H9 (cell line): ENCODE results near the gene PTBP3. TPM values are rescaled to one million over a fixed set of nuclear protein-coding genes. Genes with fewer than 3 reads are reported as not detected.

Source experiments
- DNase-seq: peaks from one replicate; pipeline ENCODE4 v3.0.0-alpha.2; 2017
- H2AFZ ChIP-seq: one replicate; pipeline ENCODE4 v1.6.1; 2013; ENCODE audit warnings: mild to moderate bottlenecking, low read length, control low read depth, moderate library complexity
- H2AK5ac ChIP-seq: 2 replicates; pipeline ENCODE4 v1.6.1; 2013; ENCODE audit warnings: low read length, control low read depth, mixed read lengths; ENCODE audit not compliant: insufficient read length
- H2BK120ac ChIP-seq: one replicate; pipeline ENCODE4 v1.6.1; 2013; ENCODE audit warnings: low read depth, mild to moderate bottlenecking, low read length, control low read depth, inconsistent platforms; ENCODE audit not compliant: poor library complexity, severe bottlenecking
- H2BK12ac ChIP-seq: 2 replicates; pipeline ENCODE4 v1.6.1; 2013; ENCODE audit warnings: low read length, control low read depth, mixed read lengths, low read depth; ENCODE audit not compliant: insufficient read length
- H2BK15ac ChIP-seq: 2 replicates; pipeline ENCODE4 v1.6.1; 2013; ENCODE audit warnings: low read depth, low read length, control low read depth
- H2BK20ac ChIP-seq: one replicate; pipeline ENCODE4 v1.6.1; 2013; ENCODE audit warnings: low read depth, mild to moderate bottlenecking, low read length, control low read depth, inconsistent platforms; ENCODE audit not compliant: poor library complexity, severe bottlenecking
- H2BK5ac ChIP-seq: 2 replicates; pipeline ENCODE4 v1.6.1; 2013; ENCODE audit warnings: low read length, control low read depth, mixed read lengths; ENCODE audit not compliant: insufficient read length
- H3K14ac ChIP-seq: 2 replicates; pipeline ENCODE4 v1.6.1; 2013; ENCODE audit warnings: low read length, control low read depth; ENCODE audit not compliant: insufficient read depth
- H3K18ac ChIP-seq: 2 replicates; pipeline ENCODE4 v1.6.1; 2013; ENCODE audit warnings: low read depth, mild to moderate bottlenecking, mixed read lengths, low read length, control low read depth; ENCODE audit not compliant: insufficient read length
- H3K23ac ChIP-seq: 2 replicates; pipeline ENCODE4 v1.6.1; 2013; ENCODE audit warnings: low read length, control low read depth, mixed read lengths, low read depth; ENCODE audit not compliant: insufficient read length
- H3K23me2 ChIP-seq: 2 replicates; pipeline ENCODE4 v1.6.1; 2013; ENCODE audit warnings: low read depth, mild to moderate bottlenecking, mixed read lengths, low read length, control low read depth; ENCODE audit not compliant: insufficient read length, poor library complexity, severe bottlenecking
- H3K27ac ChIP-seq: 2 replicates; pipeline ENCODE4 v1.5.1; 2013; ENCODE audit warnings: low read length, control low read depth, mixed read lengths, low read depth; ENCODE audit not compliant: insufficient read length
- H3K27me3 ChIP-seq: 2 replicates; pipeline ENCODE4 v1.6.1; 2013; ENCODE audit warnings: low read length, control low read depth, inconsistent platforms; ENCODE audit not compliant: insufficient read depth
- H3K4ac ChIP-seq: 2 replicates; pipeline ENCODE4 v1.6.1; 2013; ENCODE audit warnings: low read depth, mild to moderate bottlenecking, control low read depth, inconsistent platforms, low read length, moderate library complexity
- H3K4me1 ChIP-seq: 2 replicates; pipeline ENCODE4 v1.6.1; 2013; ENCODE audit warnings: low read length, control low read depth, inconsistent platforms; ENCODE audit not compliant: insufficient read depth
- H3K4me2 ChIP-seq: 2 replicates; pipeline ENCODE4 v1.6.1; 2013; ENCODE audit warnings: low read length, control low read depth, mixed read lengths; ENCODE audit not compliant: insufficient read length, insufficient read depth
- H3K56ac ChIP-seq: 2 replicates; pipeline ENCODE4 v1.6.1; 2013; ENCODE audit warnings: low read depth, mild to moderate bottlenecking, mixed read lengths, low read length, control low read depth; ENCODE audit not compliant: insufficient read length
- H3K79me1 ChIP-seq: 2 replicates; pipeline ENCODE4 v1.6.1; 2013; ENCODE audit warnings: low read depth, mild to moderate bottlenecking, moderate library complexity, low read length, control low read depth, inconsistent platforms; ENCODE audit not compliant: insufficient read depth, poor library complexity, severe bottlenecking
- H3K79me2 ChIP-seq: 2 replicates; pipeline ENCODE4 v1.6.1; 2013; ENCODE audit warnings: low read length, control low read depth, inconsistent platforms; ENCODE audit not compliant: insufficient read depth
- H3K9ac ChIP-seq: 2 replicates; pipeline ENCODE4 v1.6.1; 2013; ENCODE audit warnings: low read length, control low read depth, mixed read lengths; ENCODE audit not compliant: insufficient read length; ENCODE audit errors: extremely low read depth
- H3K9me3 ChIP-seq: one replicate; pipeline ENCODE4 v1.6.1; 2013; ENCODE audit warnings: low read depth, low read length, inconsistent platforms; ENCODE audit not compliant: control insufficient read depth
- H3T11ph ChIP-seq: one replicate; pipeline ENCODE4 v1.6.1; 2013; ENCODE audit warnings: mild to moderate bottlenecking, low read length, control low read depth, inconsistent platforms
- H4K20me1 ChIP-seq: one replicate; pipeline ENCODE4 v1.6.1; 2013; ENCODE audit not compliant: control insufficient read depth, insufficient read length, insufficient read depth
- H4K5ac ChIP-seq: 2 replicates; pipeline ENCODE4 v1.6.1; 2013; ENCODE audit warnings: low read depth, mild to moderate bottlenecking, mixed read lengths, low read length, control low read depth; ENCODE audit not compliant: insufficient read length
- H4K8ac ChIP-seq: replicated peaks from 2 replicates; pipeline ENCODE4 v1.6.1; 2013; ENCODE audit warnings: low read length, control low read depth, mixed read lengths, low read depth; ENCODE audit not compliant: insufficient read length
- H4K91ac ChIP-seq: 2 replicates; pipeline ENCODE4 v1.6.1; 2013; ENCODE audit warnings: low read depth, mild to moderate bottlenecking, moderate library complexity, mixed read lengths, low read length, control low read depth; ENCODE audit not compliant: insufficient read length
- H3K27ac Mint-ChIP-seq, 3 experiments: 2 replicates in 2 of 3; 3 replicates in 1 of 3; pipeline ENCODE4 v1.8.0; 2020 to 2021; ENCODE audit warnings: mixed read lengths in 3 of 3, mild to moderate bottlenecking in 1 of 3, moderate library complexity in 1 of 3
- H3K27me3 Mint-ChIP-seq: 2 replicates; pipeline ENCODE4 v1.8.0; 2021; ENCODE audit warnings: low read depth, mild to moderate bottlenecking, moderate library complexity, mixed read lengths
- H3K36me3 Mint-ChIP-seq, 3 experiments: 2 replicates in 2 of 3; 3 replicates in 1 of 3; pipeline ENCODE4 v1.8.0; 2020 to 2021; ENCODE audit warnings: low read depth in 3 of 3, mixed read lengths in 3 of 3; ENCODE audit not compliant: insufficient read depth in 1 of 3
- H3K4me1 Mint-ChIP-seq, 2 experiments: 2 replicates each; pipeline ENCODE4 v1.8.0; 2020; ENCODE audit warnings: mixed read lengths in 2 of 2
- H3K4me3 Mint-ChIP-seq, 2 experiments: 2 replicates in 1 of 2; 3 replicates in 1 of 2; pipeline ENCODE4 v1.8.0; 2020 to 2021; ENCODE audit warnings: mild to moderate bottlenecking in 2 of 2, mixed read lengths in 2 of 2, moderate library complexity in 1 of 2
- H3K9me3 Mint-ChIP-seq, 2 experiments: 2 replicates in 1 of 2; 3 replicates in 1 of 2; pipeline ENCODE4 v1.8.0; 2020; ENCODE audit warnings: mild to moderate bottlenecking in 2 of 2, mixed read lengths in 2 of 2, moderate library complexity in 1 of 2
- WGBS: extraction: QIAGEN DNeasy Blood & Tissue Kit; methylation state at CpG from one replicate; pipeline ENCODE4 v1.1.7; 2013; ENCODE audit warnings: missing lambda C conversion rate, low lambda C conversion rate, mixed read lengths; ENCODE audit not compliant: insufficient read length; ENCODE audit errors: extremely low coverage; 5-methylcytosine and 5-hydroxymethylcytosine counted together
- total RNA-seq: library from RNA; stranded (reverse); gene quantifications from 2 replicates; pipeline ENCODE4 v1.2.1, GENCODE V29; 2021
- TF ChIP-seq, protein P1 (sequence below): fragments of 200-600 bp; sonication (generic); conservative IDR thresholded peaks from 3 replicates; pipeline ENCODE4 v1.8.0; 2021; ENCODE audit warnings: antibody characterized with exemption, mild to moderate bottlenecking

PTBP3 gene
- total RNA-seq, 1 experiment from 2014 or later = 89.5 TPM

DNA sequence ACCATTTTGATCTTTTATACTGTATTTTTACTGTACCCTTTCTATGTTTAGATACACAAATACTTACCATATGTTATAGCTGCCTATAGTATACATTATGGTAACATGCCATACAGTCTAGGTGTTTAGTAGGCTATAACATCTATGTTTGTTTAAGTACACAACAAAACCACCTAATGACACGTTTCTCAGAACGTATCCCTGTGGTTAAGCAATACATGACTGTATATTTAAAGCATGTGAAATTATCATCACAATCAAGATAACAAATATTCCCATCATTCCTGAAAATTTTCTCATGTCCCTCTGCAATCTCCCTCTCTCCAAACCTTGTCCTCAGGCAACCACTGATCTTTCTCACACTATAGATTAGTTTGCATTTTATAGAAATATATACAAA is 91.9 kb downstream of the PTBP3 start:
- H2AK5ac ChIP-seq = no peak overlapping the region
- no peak overlapping the region for H2AFZ ChIP-seq
- H3K9ac ChIP-seq = no peak overlapping the region
- H3K4me1 ChIP-seq = no peaks in the 10 kb centered on the region
- H3K56ac ChIP-seq = no peak overlapping the region
- Mint-ChIP-seq H3K27me3 (no peaks in the 10 kb centered on the region), H3K4me3 (no peak overlapping the region), H3K4me1 (peaks cover 0 to 10% of the 10 kb centered on the region in 2 experiments; a peak in 2 of 4 replicates), H3K9me3 (no peaks in the 10 kb centered on the region), H3K27ac (no peak overlapping the region), H3K36me3 (peaks cover 0 to 5% (median 5%) of the 10 kb centered on the region in 3 experiments; a peak in 4 of 7 replicates)
- no peak overlapping the region for H4K8ac ChIP-seq
- TF ChIP-seq, protein P1, sequence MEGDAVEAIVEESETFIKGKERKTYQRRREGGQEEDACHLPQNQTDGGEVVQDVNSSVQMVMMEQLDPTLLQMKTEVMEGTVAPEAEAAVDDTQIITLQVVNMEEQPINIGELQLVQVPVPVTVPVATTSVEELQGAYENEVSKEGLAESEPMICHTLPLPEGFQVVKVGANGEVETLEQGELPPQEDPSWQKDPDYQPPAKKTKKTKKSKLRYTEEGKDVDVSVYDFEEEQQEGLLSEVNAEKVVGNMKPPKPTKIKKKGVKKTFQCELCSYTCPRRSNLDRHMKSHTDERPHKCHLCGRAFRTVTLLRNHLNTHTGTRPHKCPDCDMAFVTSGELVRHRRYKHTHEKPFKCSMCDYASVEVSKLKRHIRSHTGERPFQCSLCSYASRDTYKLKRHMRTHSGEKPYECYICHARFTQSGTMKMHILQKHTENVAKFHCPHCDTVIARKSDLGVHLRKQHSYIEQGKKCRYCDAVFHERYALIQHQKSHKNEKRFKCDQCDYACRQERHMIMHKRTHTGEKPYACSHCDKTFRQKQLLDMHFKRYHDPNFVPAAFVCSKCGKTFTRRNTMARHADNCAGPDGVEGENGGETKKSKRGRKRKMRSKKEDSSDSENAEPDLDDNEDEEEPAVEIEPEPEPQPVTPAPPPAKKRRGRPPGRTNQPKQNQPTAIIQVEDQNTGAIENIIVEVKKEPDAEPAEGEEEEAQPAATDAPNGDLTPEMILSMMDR = no peak
- no peak overlapping the region for H3K27ac ChIP-seq
- no peak overlapping the region for H4K5ac ChIP-seq
- H2BK120ac ChIP-seq = no peak overlapping the region
- H3K79me1 ChIP-seq = no peaks in the 10 kb centered on the region
- H4K91ac ChIP-seq = no peak overlapping the region
- H3K4me2 ChIP-seq = no peak overlapping the region
- H3K27me3 ChIP-seq = no peaks in the 10 kb centered on the region
- no peaks in the 10 kb centered on the region for H3K23me2 ChIP-seq
- no peak overlapping the region for H2BK20ac ChIP-seq
- H3K9me3 ChIP-seq = no peaks in the 10 kb centered on the region
- no peak overlapping the region for H3K4ac ChIP-seq
- WGBS = no CpG with 5 or more reads among the region's 2 CpGs
- no peak overlapping the region for H3K14ac ChIP-seq
- H2BK15ac ChIP-seq = no peak overlapping the region
- no peak overlapping the region for H2BK12ac ChIP-seq
- no peak overlapping the region for H2BK5ac ChIP-seq
- no peak overlapping the region for H3K18ac ChIP-seq
- no peaks in the 10 kb centered on the region for H3K79me2 ChIP-seq
- H3T11ph ChIP-seq = no peak overlapping the region
- no peaks in the 10 kb centered on the region for H4K20me1 ChIP-seq
- DNase-seq = no peak
- no peak overlapping the region for H3K23ac ChIP-seq
